Ishikawa (cell line): ENCODE data around the gene TMEM43.

Experiments
- CEBPB ChIP-seq: IDR thresholded peaks from 2 replicates; pipeline ENCODE4 v1.6.1; 2012
- CREB1 ChIP-seq: IDR thresholded peaks from 2 replicates; pipeline ENCODE4 v1.6.1; 2012; ENCODE audit warnings: low read depth
- EP300 ChIP-seq: IDR thresholded peaks from 2 replicates; pipeline ENCODE4 v1.6.1; 2012; ENCODE audit warnings: borderline replicate concordance
- MAX ChIP-seq: IDR thresholded peaks from 2 replicates; pipeline ENCODE4 v1.6.1; 2012
- REST ChIP-seq: IDR thresholded peaks from 2 replicates; pipeline ENCODE4 v1.6.1; 2012; ENCODE audit warnings: low read depth, mild to moderate bottlenecking
- TAF1 ChIP-seq: IDR thresholded peaks from 2 replicates; pipeline ENCODE4 v1.6.1; 2012; ENCODE audit warnings: low read depth, mild to moderate bottlenecking
- TCF12 ChIP-seq: IDR thresholded peaks from 2 replicates; pipeline ENCODE4 v1.6.1; 2012; ENCODE audit warnings: low read depth
- YY1 ChIP-seq: IDR thresholded peaks from 2 replicates; pipeline ENCODE4 v1.6.1; 2012; ENCODE audit warnings: low read depth
- ZBTB7A ChIP-seq: IDR thresholded peaks from 2 replicates; pipeline ENCODE4 v1.6.1; 2012; ENCODE audit warnings: low read depth

- TF ChIP-seq EP300 (no peak), MAX (no peak), ZBTB7A (no peak), CEBPB (no peak), REST (no peak), TCF12 (no peak), TAF1 (no peak), CREB1 (no peak), YY1 (no peak)
Observed at GRCh38 chr3:14150078-14150477, 25.2 kb downstream of the TMEM43 start.
